Liver (tissue), 9 donors: Measurements from ENCODE around the gene DNAH8. TPM values are rescaled to one million over a fixed set of nuclear protein-coding genes. Genes with fewer than 3 reads are reported as not detected.

Experiments used
- DNase-seq: peaks from one replicate; pipeline ENCODE4 v3.0.0-alpha.2; 2017; ENCODE audit warnings: low spot score
- H3K27ac ChIP-seq, 2 donors: one replicate each; pipeline ENCODE4 v1.7.0; 2013; ENCODE audit warnings: inconsistent platforms in 2 of 2, low read length in 2 of 2, control low read depth in 1 of 2, low read depth in 1 of 2, mild to moderate bottlenecking in 1 of 2
- H3K27me3 ChIP-seq, 4 donors: one replicate each; pipeline versions ENCODE4 v1.6.1 to v1.7.0; 2013; ENCODE audit warnings: low read length in 3 of 4, inconsistent platforms in 1 of 4, mild to moderate bottlenecking in 1 of 4, moderate library complexity in 1 of 4; ENCODE audit not compliant: control insufficient read depth in 4 of 4, insufficient read depth in 4 of 4
- H3K36me3 ChIP-seq, 4 donors: one replicate each; pipeline versions ENCODE4 v1.6.1 to v1.7.0; 2013; ENCODE audit warnings: low read length in 3 of 4, mild to moderate bottlenecking in 3 of 4, low read depth in 1 of 4, moderate library complexity in 1 of 4; ENCODE audit not compliant: control insufficient read depth in 4 of 4, insufficient read depth in 3 of 4
- H3K4me1 ChIP-seq, 4 donors: one replicate each; pipeline versions ENCODE4 v1.6.1 to v1.7.0; 2013; ENCODE audit warnings: low read length in 3 of 4, mild to moderate bottlenecking in 3 of 4, moderate library complexity in 1 of 4; ENCODE audit not compliant: control insufficient read depth in 4 of 4, insufficient read depth in 4 of 4
- H3K4me3 ChIP-seq, 3 donors: one replicate each; pipeline versions ENCODE4 v1.6.1 to v1.7.0; 2013; ENCODE audit warnings: low read length in 3 of 3, control low read depth in 1 of 3, low read depth in 1 of 3, mild to moderate bottlenecking in 1 of 3
- H3K9ac ChIP-seq, 2 donors: one replicate each; pipeline ENCODE4 v1.7.0; 2013; ENCODE audit warnings: low read length in 2 of 2, mild to moderate bottlenecking in 2 of 2, moderate library complexity in 2 of 2, control low read depth in 1 of 2, low read depth in 1 of 2
- H3K9me3 ChIP-seq, 4 donors: one replicate each; pipeline versions ENCODE4 v1.6.1 to v1.7.0; 2013; ENCODE audit warnings: low read length in 3 of 4; ENCODE audit not compliant: control insufficient read depth in 4 of 4
- EGR1 ChIP-seq, 2 donors: IDR thresholded peaks; 2 replicates each; pipeline ENCODE4 v1.6.1; 2016 to 2018; ENCODE audit warnings: antibody characterized with exemption in 2 of 2, low read depth in 2 of 2
- FOXA2 ChIP-seq: IDR thresholded peaks from 2 replicates; pipeline ENCODE4 v1.6.1; 2016; ENCODE audit warnings: antibody characterized with exemption
- GABPA ChIP-seq, 2 donors: IDR thresholded peaks in 1 of 2; conservative IDR thresholded peaks in 1 of 2; 2 replicates each; pipeline ENCODE4 v1.6.1; 2016; ENCODE audit warnings: antibody characterized with exemption in 2 of 2, mild to moderate bottlenecking in 1 of 2, moderate library complexity in 1 of 2
- HNF4A ChIP-seq, 2 donors: conservative IDR thresholded peaks; 2 replicates each; pipeline ENCODE4 v1.6.1; 2016; ENCODE audit warnings: antibody characterized with exemption in 2 of 2, mild to moderate bottlenecking in 2 of 2
- HNF4G ChIP-seq: IDR thresholded peaks from 2 replicates; pipeline ENCODE4 v1.6.1; 2016; ENCODE audit warnings: antibody characterized with exemption
- JUND ChIP-seq, 2 donors: IDR thresholded peaks; 2 replicates each; pipeline ENCODE4 v1.6.1; 2016; ENCODE audit warnings: antibody characterized with exemption in 2 of 2
- NR2F2 ChIP-seq: IDR thresholded peaks from 2 replicates; pipeline ENCODE4 v1.6.1; 2016; ENCODE audit warnings: antibody characterized with exemption
- RAD21 ChIP-seq, 2 donors: IDR thresholded peaks; 2 replicates each; pipeline ENCODE4 v1.6.1; 2016; ENCODE audit warnings: antibody characterized with exemption in 2 of 2, mild to moderate bottlenecking in 2 of 2
- RXRA ChIP-seq, 2 donors: IDR thresholded peaks; 2 replicates each; pipeline ENCODE4 v1.6.1; 2017 to 2018; ENCODE audit warnings: antibody characterized with exemption in 2 of 2, mild to moderate bottlenecking in 1 of 2
- SP1 ChIP-seq: IDR thresholded peaks from 2 replicates; pipeline ENCODE4 v1.6.1; 2018; ENCODE audit warnings: antibody characterized with exemption, mild to moderate bottlenecking
- TAF1 ChIP-seq: conservative IDR thresholded peaks from 2 replicates; pipeline ENCODE4 v1.6.1; 2016; ENCODE audit warnings: antibody characterized with exemption, mild to moderate bottlenecking
- YY1 ChIP-seq: IDR thresholded peaks from 2 replicates; pipeline ENCODE4 v1.6.1; 2016; ENCODE audit warnings: antibody characterized with exemption, mild to moderate bottlenecking
- WGBS: extraction: QIAGEN DNeasy Blood & Tissue Kit; methylation state at CpG from one replicate; pipeline ENCODE4 v1.1.7; 2013; 5-methylcytosine and 5-hydroxymethylcytosine counted together
- polyA plus RNA-seq, 2 donors: library from polyadenylated mRNA; stranded (reverse) in 1 of 2; unstranded in 1 of 2; fragments of 200-250 nt in 1 of 2; fragments of >200 nt in 1 of 2; fragmentation: Nextera tagmentation in 1 of 2; extraction: Ambion mirVana in 1 of 2; gene quantifications; one replicate each; pipeline versions ENCODE4 v1.2.1 to v1.2.3, GENCODE V29; 2013 to 2015
- total RNA-seq, 2 donors: library from RNA; depleted of rRNA; stranded (reverse); fragments of >200 nt; gene quantifications; one replicate each; pipeline ENCODE4 v1.2.3, GENCODE V29; 2014
- TF ChIP-seq, protein P1 (sequence below): IDR thresholded peaks from 2 replicates; pipeline ENCODE4 v1.6.1; 2016; ENCODE audit warnings: antibody characterized with exemption
- TF ChIP-seq, protein P2 (sequence below): IDR thresholded peaks from 2 replicates; pipeline ENCODE4 v1.6.1; 2016; ENCODE audit warnings: antibody characterized with exemption
- TF ChIP-seq, protein P3 (sequence below): IDR thresholded peaks from 2 replicates; pipeline ENCODE4 v1.6.1; 2016; ENCODE audit warnings: antibody characterized with exemption, mild to moderate bottlenecking
- TF ChIP-seq, protein P4 (sequence below): IDR thresholded peaks from 2 replicates; pipeline ENCODE4 v1.6.1; 2016; ENCODE audit warnings: antibody characterized with exemption
- TF ChIP-seq, protein P5 (sequence below): fragments of 150-350 bp; IDR thresholded peaks from 2 replicates; pipeline ENCODE4 v1.5.1; 2017; ENCODE audit warnings: improper control_type of control experiment, low read depth, low read length; ENCODE audit not compliant: missing input control
- donor health status: healthy.
- donor health status: healthy.
- donor health status: healthy.
- donor health status: healthy.
- donor health status: healthy.

Gene DNAH8
- total and polyA plus RNA-seq, 4 donors, result under 0.01 to 0.05 TPM; not detected in 2

DNA sequence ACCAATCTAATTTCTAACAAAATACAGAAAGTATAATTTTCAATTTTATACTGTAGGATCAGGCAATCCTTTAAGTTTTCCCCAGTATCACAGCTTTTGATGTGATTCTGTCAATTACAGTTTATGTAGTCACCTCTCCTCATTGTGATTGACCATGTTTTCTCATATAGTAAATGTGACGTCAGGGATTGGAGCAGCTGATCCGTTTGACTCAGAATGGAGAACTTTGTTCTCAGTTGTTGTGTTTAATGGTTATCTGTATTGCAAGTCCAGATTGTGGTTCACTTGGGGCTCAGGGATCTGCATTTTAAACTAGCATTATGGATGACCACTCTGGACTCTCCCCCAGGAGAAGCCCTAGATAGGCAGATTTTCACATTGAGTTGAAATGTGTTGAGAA is 90.6 kb downstream of the DNAH8 start:
- Histone ChIP-seq H3K9ac (no peak overlapping the region), H3K27me3 (no peaks in the 10 kb centered on the region), H3K27ac (no peak overlapping the region), H3K4me1 (no peaks in the 10 kb centered on the region), H3K9me3 (no peaks in the 10 kb centered on the region), H3K36me3 (no peaks in the 10 kb centered on the region), H3K4me3 (no peak overlapping the region)
- DNase-seq, result no peak
- 56% methylated on average over 2 of the region's 2 CpGs for WGBS
- TF ChIP-seq RAD21 (IDR thresholded peaks at IDR 0.05) (no peak), FOXA2 (no peak), YY1 (no peak), HNF4A (conservative IDR thresholded peaks at IDR 0.05) (no peak), GABPA (IDR thresholded peaks at IDR 0.05 in 1 of 2, conservative IDR thresholded peaks at IDR 0.05 in 1 of 2) (no peak), RXRA (IDR thresholded peaks at IDR 0.05) (no peak), JUND (IDR thresholded peaks at IDR 0.05) (no peak), SP1 (no peak), TAF1 (no peak), NR2F2 (no peak), HNF4G (no peak), EGR1 (IDR thresholded peaks at IDR 0.05; ENCODE audit: low read depth in 2 of 2) (no peak)
- TF ChIP-seq, protein P1, sequence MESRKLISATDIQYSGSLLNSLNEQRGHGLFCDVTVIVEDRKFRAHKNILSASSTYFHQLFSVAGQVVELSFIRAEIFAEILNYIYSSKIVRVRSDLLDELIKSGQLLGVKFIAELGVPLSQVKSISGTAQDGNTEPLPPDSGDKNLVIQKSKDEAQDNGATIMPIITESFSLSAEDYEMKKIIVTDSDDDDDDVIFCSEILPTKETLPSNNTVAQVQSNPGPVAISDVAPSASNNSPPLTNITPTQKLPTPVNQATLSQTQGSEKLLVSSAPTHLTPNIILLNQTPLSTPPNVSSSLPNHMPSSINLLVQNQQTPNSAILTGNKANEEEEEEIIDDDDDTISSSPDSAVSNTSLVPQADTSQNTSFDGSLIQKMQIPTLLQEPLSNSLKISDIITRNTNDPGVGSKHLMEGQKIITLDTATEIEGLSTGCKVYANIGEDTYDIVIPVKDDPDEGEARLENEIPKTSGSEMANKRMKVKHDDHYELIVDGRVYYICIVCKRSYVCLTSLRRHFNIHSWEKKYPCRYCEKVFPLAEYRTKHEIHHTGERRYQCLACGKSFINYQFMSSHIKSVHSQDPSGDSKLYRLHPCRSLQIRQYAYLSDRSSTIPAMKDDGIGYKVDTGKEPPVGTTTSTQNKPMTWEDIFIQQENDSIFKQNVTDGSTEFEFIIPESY, result no peak
- TF ChIP-seq, protein P2, sequence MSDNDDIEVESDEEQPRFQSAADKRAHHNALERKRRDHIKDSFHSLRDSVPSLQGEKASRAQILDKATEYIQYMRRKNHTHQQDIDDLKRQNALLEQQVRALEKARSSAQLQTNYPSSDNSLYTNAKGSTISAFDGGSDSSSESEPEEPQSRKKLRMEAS, result no peak
- TF ChIP-seq, protein P3, sequence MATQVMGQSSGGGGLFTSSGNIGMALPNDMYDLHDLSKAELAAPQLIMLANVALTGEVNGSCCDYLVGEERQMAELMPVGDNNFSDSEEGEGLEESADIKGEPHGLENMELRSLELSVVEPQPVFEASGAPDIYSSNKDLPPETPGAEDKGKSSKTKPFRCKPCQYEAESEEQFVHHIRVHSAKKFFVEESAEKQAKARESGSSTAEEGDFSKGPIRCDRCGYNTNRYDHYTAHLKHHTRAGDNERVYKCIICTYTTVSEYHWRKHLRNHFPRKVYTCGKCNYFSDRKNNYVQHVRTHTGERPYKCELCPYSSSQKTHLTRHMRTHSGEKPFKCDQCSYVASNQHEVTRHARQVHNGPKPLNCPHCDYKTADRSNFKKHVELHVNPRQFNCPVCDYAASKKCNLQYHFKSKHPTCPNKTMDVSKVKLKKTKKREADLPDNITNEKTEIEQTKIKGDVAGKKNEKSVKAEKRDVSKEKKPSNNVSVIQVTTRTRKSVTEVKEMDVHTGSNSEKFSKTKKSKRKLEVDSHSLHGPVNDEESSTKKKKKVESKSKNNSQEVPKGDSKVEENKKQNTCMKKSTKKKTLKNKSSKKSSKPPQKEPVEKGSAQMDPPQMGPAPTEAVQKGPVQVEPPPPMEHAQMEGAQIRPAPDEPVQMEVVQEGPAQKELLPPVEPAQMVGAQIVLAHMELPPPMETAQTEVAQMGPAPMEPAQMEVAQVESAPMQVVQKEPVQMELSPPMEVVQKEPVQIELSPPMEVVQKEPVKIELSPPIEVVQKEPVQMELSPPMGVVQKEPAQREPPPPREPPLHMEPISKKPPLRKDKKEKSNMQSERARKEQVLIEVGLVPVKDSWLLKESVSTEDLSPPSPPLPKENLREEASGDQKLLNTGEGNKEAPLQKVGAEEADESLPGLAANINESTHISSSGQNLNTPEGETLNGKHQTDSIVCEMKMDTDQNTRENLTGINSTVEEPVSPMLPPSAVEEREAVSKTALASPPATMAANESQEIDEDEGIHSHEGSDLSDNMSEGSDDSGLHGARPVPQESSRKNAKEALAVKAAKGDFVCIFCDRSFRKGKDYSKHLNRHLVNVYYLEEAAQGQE, result no peak
- TF ChIP-seq, protein P4, sequence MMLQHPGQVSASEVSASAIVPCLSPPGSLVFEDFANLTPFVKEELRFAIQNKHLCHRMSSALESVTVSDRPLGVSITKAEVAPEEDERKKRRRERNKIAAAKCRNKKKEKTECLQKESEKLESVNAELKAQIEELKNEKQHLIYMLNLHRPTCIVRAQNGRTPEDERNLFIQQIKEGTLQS, result no peak

DNA sequence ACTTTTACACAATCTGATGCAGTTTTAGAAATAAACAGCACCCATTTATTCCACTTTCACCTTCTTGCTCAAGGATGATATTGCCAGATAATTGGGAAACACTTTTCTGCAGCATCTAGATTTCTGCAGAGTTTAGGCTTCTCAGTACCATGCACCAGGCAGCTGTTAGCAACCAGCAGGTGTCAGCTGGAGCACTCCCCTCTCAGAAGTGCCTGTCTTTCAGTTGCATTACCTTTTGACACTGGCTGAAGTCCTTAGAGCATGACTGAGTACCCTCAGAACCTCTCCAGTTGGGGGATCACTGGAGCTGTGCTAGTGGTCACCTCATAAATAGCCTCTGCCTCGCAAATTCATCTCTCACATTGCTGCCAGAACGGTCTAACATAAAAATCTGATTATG is 91.2 kb downstream of the DNAH8 start:
- peak; percentile 50 to 62 for TF ChIP-seq RAD21 (IDR thresholded peaks at IDR 0.05)
- TF ChIP-seq, protein P5, sequence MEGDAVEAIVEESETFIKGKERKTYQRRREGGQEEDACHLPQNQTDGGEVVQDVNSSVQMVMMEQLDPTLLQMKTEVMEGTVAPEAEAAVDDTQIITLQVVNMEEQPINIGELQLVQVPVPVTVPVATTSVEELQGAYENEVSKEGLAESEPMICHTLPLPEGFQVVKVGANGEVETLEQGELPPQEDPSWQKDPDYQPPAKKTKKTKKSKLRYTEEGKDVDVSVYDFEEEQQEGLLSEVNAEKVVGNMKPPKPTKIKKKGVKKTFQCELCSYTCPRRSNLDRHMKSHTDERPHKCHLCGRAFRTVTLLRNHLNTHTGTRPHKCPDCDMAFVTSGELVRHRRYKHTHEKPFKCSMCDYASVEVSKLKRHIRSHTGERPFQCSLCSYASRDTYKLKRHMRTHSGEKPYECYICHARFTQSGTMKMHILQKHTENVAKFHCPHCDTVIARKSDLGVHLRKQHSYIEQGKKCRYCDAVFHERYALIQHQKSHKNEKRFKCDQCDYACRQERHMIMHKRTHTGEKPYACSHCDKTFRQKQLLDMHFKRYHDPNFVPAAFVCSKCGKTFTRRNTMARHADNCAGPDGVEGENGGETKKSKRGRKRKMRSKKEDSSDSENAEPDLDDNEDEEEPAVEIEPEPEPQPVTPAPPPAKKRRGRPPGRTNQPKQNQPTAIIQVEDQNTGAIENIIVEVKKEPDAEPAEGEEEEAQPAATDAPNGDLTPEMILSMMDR, result peak; percentile 21
- no peak for TF ChIP-seq GABPA (IDR thresholded peaks at IDR 0.05 in 1 of 2, conservative IDR thresholded peaks at IDR 0.05 in 1 of 2)
- H3K4me3 ChIP-seq, result no peak overlapping the region
- no peaks in the 10 kb centered on the region for H3K9me3 ChIP-seq
- no peaks in the 10 kb centered on the region for H3K27me3 ChIP-seq
- H3K27ac ChIP-seq, result no peak overlapping the region
- H3K4me1 ChIP-seq, result no peaks in the 10 kb centered on the region
- H3K36me3 ChIP-seq, result no peaks in the 10 kb centered on the region
- no peak overlapping the region for H3K9ac ChIP-seq
- 71% methylated on average over 2 of the region's 2 CpGs for WGBS
- no peak for DNase-seq
